Left ventricle myocardium inferior (tissue), 1 donor: ENCODE results near the gene ZGPAT. TPM values are rescaled to one million over a fixed set of nuclear protein-coding genes. Genes with fewer than 3 reads are reported as not detected.

Experiments used
- DNase-seq: peaks from one replicate; pipeline ENCODE4 v3.0.0-alpha.2; 2020
- H3K27ac ChIP-seq: fragments of 200-600 bp; replicated peaks from 2 replicates; pipeline ENCODE4 v1.8.0; 2021
- H3K27me3 ChIP-seq: fragments of 200-600 bp; 2 replicates; pipeline ENCODE4 v1.8.0; 2021; ENCODE audit warnings: low read depth
- H3K36me3 ChIP-seq: fragments of 200-600 bp; 2 replicates; pipeline ENCODE4 v1.8.0; 2021
- H3K4me1 ChIP-seq: fragments of 200-600 bp; 2 replicates; pipeline ENCODE4 v1.8.0; 2021
- H3K4me3 ChIP-seq: fragments of 200-600 bp; 2 replicates; pipeline ENCODE4 v1.8.0; 2021; ENCODE audit warnings: mild to moderate bottlenecking, moderate library complexity
- H3K9me3 ChIP-seq: fragments of 200-600 bp; replicated peaks from 2 replicates; pipeline ENCODE4 v1.8.0; 2021
- intact Hi-C: fragments of 100-400 bp; cut with micrococcal nuclease; formaldehyde crosslinking; loops from one replicate; pipeline ENCODE4 v1.11.0; 2022
- total RNA-seq: library from RNA; stranded (reverse); fragmentation: NEBNext Ultra II Directional; extraction: Animal tissue kit (Norgen Biotek cat#: 25700); gene quantifications from one replicate; pipeline ENCODE4 v1.2.1, GENCODE V29; 2021
- TF ChIP-seq, protein P1 (sequence below): fragments of 200-600 bp; IDR thresholded peaks from 2 replicates; pipeline ENCODE4 v1.8.0; 2021; ENCODE audit warnings: antibody characterized with exemption, mild to moderate bottlenecking, borderline replicate concordance
- donor health status: DM: no; HTN: yes; CAD: no; lungs with severe emphysema.

ZGPAT gene
- total RNA-seq, 1 donor from 2014 or later: 15.8 TPM

DNA sequence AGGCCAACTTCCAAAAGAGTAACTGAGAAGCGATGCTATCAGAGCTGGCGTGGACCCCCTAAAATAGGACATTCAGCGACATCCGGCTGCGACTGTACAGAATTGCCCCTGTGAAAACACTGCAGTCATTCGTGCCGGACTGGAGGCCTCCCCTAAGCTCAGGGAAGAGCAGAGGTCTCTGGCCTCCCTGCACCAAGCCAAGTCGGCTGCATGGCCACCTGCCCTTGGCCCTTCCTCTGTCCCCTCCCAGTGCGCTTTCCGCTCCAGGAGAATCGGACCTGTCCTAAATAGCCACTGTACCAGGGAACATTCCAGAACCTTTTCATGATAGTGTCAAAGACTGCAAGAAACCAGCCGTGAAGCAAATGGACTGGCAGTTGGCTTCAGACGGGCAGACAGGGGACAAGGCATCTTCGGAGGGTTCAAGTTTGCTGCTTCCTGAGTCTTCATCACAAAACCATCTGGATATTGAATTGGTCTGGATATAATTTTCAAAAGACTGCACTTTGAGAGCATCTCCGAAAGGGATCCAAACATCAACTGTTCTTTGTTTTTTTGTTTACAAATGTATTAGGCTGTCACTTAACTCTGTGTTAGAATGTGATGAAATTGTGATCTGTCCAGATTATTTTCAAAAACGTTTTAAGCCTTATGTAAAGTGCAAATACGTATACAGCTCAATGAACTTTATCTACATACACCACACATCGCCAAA lies 48.3 kb downstream of the ZGPAT start:
- peaks cover 4% of the 10 kb centered on the region for H3K4me1 ChIP-seq
- H3K9me3 ChIP-seq: no peaks in the 10 kb centered on the region
- intact Hi-C loops: no loop called here
- no peak overlapping the region for H3K4me3 ChIP-seq
- H3K36me3 ChIP-seq: peaks cover 21% of the 10 kb centered on the region
- H3K27me3 ChIP-seq: no peaks in the 10 kb centered on the region
- TF ChIP-seq, protein P1, sequence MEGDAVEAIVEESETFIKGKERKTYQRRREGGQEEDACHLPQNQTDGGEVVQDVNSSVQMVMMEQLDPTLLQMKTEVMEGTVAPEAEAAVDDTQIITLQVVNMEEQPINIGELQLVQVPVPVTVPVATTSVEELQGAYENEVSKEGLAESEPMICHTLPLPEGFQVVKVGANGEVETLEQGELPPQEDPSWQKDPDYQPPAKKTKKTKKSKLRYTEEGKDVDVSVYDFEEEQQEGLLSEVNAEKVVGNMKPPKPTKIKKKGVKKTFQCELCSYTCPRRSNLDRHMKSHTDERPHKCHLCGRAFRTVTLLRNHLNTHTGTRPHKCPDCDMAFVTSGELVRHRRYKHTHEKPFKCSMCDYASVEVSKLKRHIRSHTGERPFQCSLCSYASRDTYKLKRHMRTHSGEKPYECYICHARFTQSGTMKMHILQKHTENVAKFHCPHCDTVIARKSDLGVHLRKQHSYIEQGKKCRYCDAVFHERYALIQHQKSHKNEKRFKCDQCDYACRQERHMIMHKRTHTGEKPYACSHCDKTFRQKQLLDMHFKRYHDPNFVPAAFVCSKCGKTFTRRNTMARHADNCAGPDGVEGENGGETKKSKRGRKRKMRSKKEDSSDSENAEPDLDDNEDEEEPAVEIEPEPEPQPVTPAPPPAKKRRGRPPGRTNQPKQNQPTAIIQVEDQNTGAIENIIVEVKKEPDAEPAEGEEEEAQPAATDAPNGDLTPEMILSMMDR: no peak
- H3K27ac ChIP-seq: no peak overlapping the region
- DNase-seq: no peak

DNA sequence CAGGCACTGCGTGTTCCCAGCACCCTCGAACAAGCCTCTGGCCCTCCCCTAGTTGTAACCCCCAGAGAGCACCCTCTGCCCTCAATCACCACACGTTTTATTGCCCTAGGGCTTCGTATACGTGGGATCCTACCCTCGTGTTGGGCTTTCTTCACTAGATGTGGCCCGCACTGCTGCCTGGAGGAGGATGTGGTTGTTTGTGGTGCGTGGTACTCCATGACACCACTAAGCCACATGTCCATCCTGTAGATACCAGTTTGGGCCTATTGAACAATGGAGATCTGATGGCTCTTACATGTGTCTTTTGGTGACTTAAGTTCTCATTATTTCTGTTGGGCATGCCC lies 48.8 kb downstream of the ZGPAT start:
- intact Hi-C loops: no loop called here
- Histone ChIP-seq H3K9me3 (no peaks in the 10 kb centered on the region), H3K4me1 (peaks cover 4% of the 10 kb centered on the region), H3K27me3 (no peaks in the 10 kb centered on the region), H3K36me3 (peaks cover 23% of the 10 kb centered on the region), H3K4me3 (no peak overlapping the region), H3K27ac (no peak overlapping the region)
- no peak for DNase-seq
- TF ChIP-seq, protein P1: no peak

GRCh38 chr20:63758152-63758551 lies 50.3 kb downstream of the ZGPAT start:
- no peaks in the 10 kb centered on the region for H3K9me3 ChIP-seq
- DNase-seq: no peak
- intact Hi-C loops: no loop called here

GRCh38 chr20:63759377-63759901 lies 51.6 kb downstream of the ZGPAT start:
- H3K36me3 ChIP-seq: peaks cover 28% of the 10 kb centered on the region
- DNase-seq: no peak

More at GRCh38 chr20:63758152-63758551, 50.3 kb downstream of the ZGPAT start:
- Histone ChIP-seq H3K27ac (no peak overlapping the region), H3K4me3 (no peak overlapping the region), H3K4me1 (peaks cover 4% of the 10 kb centered on the region), H3K36me3 (peaks cover 27% of the 10 kb centered on the region), H3K27me3 (no peaks in the 10 kb centered on the region)
- TF ChIP-seq, protein P1: no peak

DNA sequence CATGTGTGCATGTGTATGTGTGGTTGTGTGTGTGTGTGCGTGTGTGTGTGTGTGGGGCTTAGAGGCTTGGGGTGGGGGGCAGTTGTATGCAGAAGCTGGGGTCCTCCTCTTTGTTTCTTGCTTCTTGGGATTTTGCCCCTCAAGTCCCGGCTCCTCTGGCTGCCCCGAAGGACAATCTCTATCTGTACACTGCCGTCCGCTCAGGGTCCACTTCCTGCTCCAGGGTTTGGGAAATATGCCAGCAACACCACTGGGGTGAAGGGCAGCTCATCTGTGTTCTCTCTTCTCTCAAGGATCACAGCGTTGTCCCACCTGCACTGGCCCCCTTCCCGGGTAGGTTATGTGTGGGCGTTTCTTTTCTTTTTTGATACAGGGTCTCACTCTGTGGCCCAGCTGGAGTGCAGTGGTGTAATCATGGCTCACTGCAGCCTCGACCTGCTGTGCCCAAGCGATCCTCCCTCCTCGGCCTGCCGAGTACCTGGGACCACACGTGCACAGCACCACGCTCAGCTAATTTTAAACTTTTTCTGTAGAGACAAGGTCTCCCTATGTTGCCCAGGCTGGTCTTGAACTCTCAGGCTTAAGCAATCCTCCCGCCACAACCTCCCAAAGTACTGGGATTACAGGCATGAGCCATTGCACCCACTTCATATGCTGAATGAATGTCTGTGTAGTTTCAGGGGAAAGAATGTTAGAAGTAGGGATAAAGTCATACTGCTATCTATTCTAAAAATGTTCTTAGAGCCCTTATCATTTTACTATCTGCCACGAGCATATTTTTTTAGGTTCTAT lies 57.4 kb downstream of the ZGPAT start:
- no peaks in the 10 kb centered on the region for H3K4me1 ChIP-seq
- H3K9me3 ChIP-seq: no peaks in the 10 kb centered on the region
- peaks cover 53% of the 10 kb centered on the region for H3K36me3 ChIP-seq
- TF ChIP-seq, protein P1: no peak
- H3K27ac ChIP-seq: no peak overlapping the region
- DNase-seq: no peak
- intact Hi-C loops: no loop called here
- H3K4me3 ChIP-seq: no peak overlapping the region
- H3K27me3 ChIP-seq: no peaks in the 10 kb centered on the region

More at GRCh38 chr20:63759377-63759901, 51.6 kb downstream of the ZGPAT start:
- TF ChIP-seq, protein P1: no peak
- Histone ChIP-seq H3K4me1 (no peaks in the 10 kb centered on the region), H3K27ac (no peak overlapping the region), H3K4me3 (no peak overlapping the region), H3K27me3 (no peaks in the 10 kb centered on the region), H3K9me3 (no peaks in the 10 kb centered on the region)
- intact Hi-C loops: no loop called here
